ENCODE results near the gene AQP3.
"Not testable (repeated sequence)": the region's sequence is repeated elsewhere in the genome, so short reads cannot be mapped to it uniquely, and the experiment has no call there.

The AQP3 gene

GRCh38 chr9:33446946-33447798, at the start of gene AQP3:
Gene AQP3 (minus strand): TSS chr9:33447593. CDS start chr9:33447530, 63 bp downstream.
- no peaks in the 10 kb centered on the region for H3K9me3 ChIP-seq (ENCODE audit: control insufficient read depth, insufficient read depth, low read length)
- peaks cover 33% of the 10 kb centered on the region for H3K27me3 ChIP-seq (ENCODE audit: control insufficient read depth, insufficient read depth, low read length)
- no peaks in the 10 kb centered on the region for H3K36me3 ChIP-seq (ENCODE audit: control insufficient read depth, insufficient read depth, low read length)
- H3K4me3 ChIP-seq (ENCODE audit: low read depth, low read length) = peak within 1 kb of the TSS; percentile 74
- peaks cover 3% of the 10 kb centered on the region for H3K4me1 ChIP-seq (ENCODE audit: control insufficient read depth, insufficient read depth, low read length)
- no peak within 1 kb of the TSS for H3K9ac ChIP-seq (ENCODE audit: low read depth, low read length)

GRCh38 chr9:33493819-33494218, 46.4 kb upstream of the AQP3 start:
- not testable (repeated sequence) for H3K4me1 ChIP-seq (ENCODE audit: control insufficient read depth, insufficient read depth, low read length); H3K36me3 ChIP-seq (ENCODE audit: control insufficient read depth, insufficient read depth, low read length); H3K9ac ChIP-seq (ENCODE audit: low read depth, low read length); H3K4me3 ChIP-seq (ENCODE audit: low read depth, low read length); H3K27me3 ChIP-seq (ENCODE audit: control insufficient read depth, insufficient read depth, low read length); H3K9me3 ChIP-seq (ENCODE audit: control insufficient read depth, insufficient read depth, low read length)

GRCh38 chr9:33489066-33489465, 41.7 kb upstream of the AQP3 start:
- no peaks in the 10 kb centered on the region for H3K4me1 ChIP-seq (ENCODE audit: control insufficient read depth, insufficient read depth, low read length)

GRCh38 chr9:33485312-33485711, 37.9 kb upstream of the AQP3 start:
- H3K4me3 ChIP-seq (ENCODE audit: low read depth, low read length); H3K9me3 ChIP-seq (ENCODE audit: control insufficient read depth, insufficient read depth, low read length); H3K9ac ChIP-seq (ENCODE audit: low read depth, low read length); H3K36me3 ChIP-seq (ENCODE audit: control insufficient read depth, insufficient read depth, low read length); H3K27me3 ChIP-seq (ENCODE audit: control insufficient read depth, insufficient read depth, low read length); H3K4me1 ChIP-seq (ENCODE audit: control insufficient read depth, insufficient read depth, low read length): not testable (repeated sequence)

More at GRCh38 chr9:33489066-33489465, 41.7 kb upstream of the AQP3 start:
- H3K4me3 ChIP-seq (ENCODE audit: low read depth, low read length) = no peak overlapping the region
- no peak overlapping the region for H3K9ac ChIP-seq (ENCODE audit: low read depth, low read length)
- no peaks in the 10 kb centered on the region for H3K27me3 ChIP-seq (ENCODE audit: control insufficient read depth, insufficient read depth, low read length)
- H3K9me3 ChIP-seq (ENCODE audit: control insufficient read depth, insufficient read depth, low read length) = no peaks in the 10 kb centered on the region
- H3K36me3 ChIP-seq (ENCODE audit: control insufficient read depth, insufficient read depth, low read length) = no peaks in the 10 kb centered on the region

GRCh38 chr9:33480976-33481375, 33.6 kb upstream of the AQP3 start:
- H3K4me3 ChIP-seq (ENCODE audit: low read depth, low read length) = no peak overlapping the region
- H3K27me3 ChIP-seq (ENCODE audit: control insufficient read depth, insufficient read depth, low read length) = no peaks in the 10 kb centered on the region
- H3K9ac ChIP-seq (ENCODE audit: low read depth, low read length) = no peak overlapping the region
- H3K36me3 ChIP-seq (ENCODE audit: control insufficient read depth, insufficient read depth, low read length) = no peaks in the 10 kb centered on the region
- no peaks in the 10 kb centered on the region for H3K9me3 ChIP-seq (ENCODE audit: control insufficient read depth, insufficient read depth, low read length)
- no peaks in the 10 kb centered on the region for H3K4me1 ChIP-seq (ENCODE audit: control insufficient read depth, insufficient read depth, low read length)

GRCh38 chr9:33480106-33480505, 32.7 kb upstream of the AQP3 start:
- no peaks in the 10 kb centered on the region for H3K9me3 ChIP-seq (ENCODE audit: control insufficient read depth, insufficient read depth, low read length)
- H3K4me1 ChIP-seq (ENCODE audit: control insufficient read depth, insufficient read depth, low read length) = no peaks in the 10 kb centered on the region

GRCh38 chr9:33476503-33476902, 29.1 kb upstream of the AQP3 start:
- H3K4me3 ChIP-seq (ENCODE audit: low read depth, low read length) = no peak overlapping the region
- H3K4me1 ChIP-seq (ENCODE audit: control insufficient read depth, insufficient read depth, low read length) = no peaks in the 10 kb centered on the region
- H3K9me3 ChIP-seq (ENCODE audit: control insufficient read depth, insufficient read depth, low read length) = no peaks in the 10 kb centered on the region
- H3K36me3 ChIP-seq (ENCODE audit: control insufficient read depth, insufficient read depth, low read length) = peaks cover 8% of the 10 kb centered on the region
- H3K27me3 ChIP-seq (ENCODE audit: control insufficient read depth, insufficient read depth, low read length) = no peaks in the 10 kb centered on the region
- H3K9ac ChIP-seq (ENCODE audit: low read depth, low read length) = no peak overlapping the region

More at GRCh38 chr9:33480106-33480505, 32.7 kb upstream of the AQP3 start:
- H3K27me3 ChIP-seq (ENCODE audit: control insufficient read depth, insufficient read depth, low read length) = no peaks in the 10 kb centered on the region
- H3K9ac ChIP-seq (ENCODE audit: low read depth, low read length) = no peak overlapping the region
- no peak overlapping the region for H3K4me3 ChIP-seq (ENCODE audit: low read depth, low read length)
- H3K36me3 ChIP-seq (ENCODE audit: control insufficient read depth, insufficient read depth, low read length) = no peaks in the 10 kb centered on the region

GRCh38 chr9:33475357-33475756, 28.0 kb upstream of the AQP3 start:
- Histone ChIP-seq H3K4me1 (ENCODE audit: control insufficient read depth, insufficient read depth, low read length) (no peaks in the 10 kb centered on the region), H3K9ac (ENCODE audit: low read depth, low read length) (no peak overlapping the region), H3K36me3 (ENCODE audit: control insufficient read depth, insufficient read depth, low read length) (peaks cover 13% of the 10 kb centered on the region), H3K27me3 (ENCODE audit: control insufficient read depth, insufficient read depth, low read length) (no peaks in the 10 kb centered on the region), H3K4me3 (ENCODE audit: low read depth, low read length) (no peak overlapping the region), H3K9me3 (ENCODE audit: control insufficient read depth, insufficient read depth, low read length) (no peaks in the 10 kb centered on the region)

- peak within 1 kb of the TSS; percentile 89 for H3K9ac ChIP-seq (ENCODE audit: low read depth, low read length)
- H3K4me3 ChIP-seq (ENCODE audit: low read depth, low read length) = peak within 1 kb of the TSS; percentile 98
- no peaks in the 10 kb centered on the region for H3K9me3 ChIP-seq (ENCODE audit: control insufficient read depth, insufficient read depth, low read length)
- H3K4me1 ChIP-seq (ENCODE audit: control insufficient read depth, insufficient read depth, low read length) = no peaks in the 10 kb centered on the region
- H3K27me3 ChIP-seq (ENCODE audit: control insufficient read depth, insufficient read depth, low read length) = no peaks in the 10 kb centered on the region
- H3K36me3 ChIP-seq (ENCODE audit: control insufficient read depth, insufficient read depth, low read length) = peaks cover 27% of the 10 kb centered on the region
Measured at GRCh38 chr9:33473643-33474352, 26.4 kb upstream of the AQP3 start, which contains the start of gene NOL6. Gene NOL6 (minus strand): TSS chr9:33473924. CDS start chr9:33473842, 82 bp downstream.

- no peaks in the 10 kb centered on the region for H3K27me3 ChIP-seq (ENCODE audit: control insufficient read depth, insufficient read depth, low read length)
- peak overlapping the region; percentile 98 for H3K4me3 ChIP-seq (ENCODE audit: low read depth, low read length)
- H3K9me3 ChIP-seq (ENCODE audit: control insufficient read depth, insufficient read depth, low read length) = no peaks in the 10 kb centered on the region
Measured at GRCh38 chr9:33472881-33473615, 25.7 kb upstream of the AQP3 start.

GRCh38 chr9:33472171-33472880, 24.9 kb upstream of the AQP3 start:
- Histone ChIP-seq H3K4me3 (ENCODE audit: low read depth, low read length) (peak overlapping the region; percentile 98), H3K4me1 (ENCODE audit: control insufficient read depth, insufficient read depth, low read length) (no peaks in the 10 kb centered on the region), H3K36me3 (ENCODE audit: control insufficient read depth, insufficient read depth, low read length) (peaks cover 41% of the 10 kb centered on the region), H3K9ac (ENCODE audit: low read depth, low read length) (no peak overlapping the region), H3K27me3 (ENCODE audit: control insufficient read depth, insufficient read depth, low read length) (no peaks in the 10 kb centered on the region), H3K9me3 (ENCODE audit: control insufficient read depth, insufficient read depth, low read length) (no peaks in the 10 kb centered on the region)

More at GRCh38 chr9:33472881-33473615, 25.7 kb upstream of the AQP3 start:
- H3K9ac ChIP-seq (ENCODE audit: low read depth, low read length) = peak overlapping the region; percentile 89
- H3K4me1 ChIP-seq (ENCODE audit: control insufficient read depth, insufficient read depth, low read length) = no peaks in the 10 kb centered on the region
- H3K36me3 ChIP-seq (ENCODE audit: control insufficient read depth, insufficient read depth, low read length) = peaks cover 34% of the 10 kb centered on the region

All from iPS-15b (cell line).